GM12865 (cell line): ENCODE results near the gene PITPNB.

Experiments
- DNase-seq: peaks from one replicate; pipeline ENCODE4 v3.0.0; 2010; ENCODE audit warnings: low read depth
- H3K4me3 ChIP-seq: 2 replicates; pipeline ENCODE4 v1.5.1; 2011; ENCODE audit warnings: mild to moderate bottlenecking, low read depth, low read length, control low read depth
- CTCF ChIP-seq: IDR thresholded peaks from 2 replicates; pipeline ENCODE4 v1.5.1; 2011; ENCODE audit warnings: low read length, control low read depth, low read depth, inconsistent platforms; ENCODE audit not compliant: insufficient read depth; ENCODE audit errors: missing control alignments

The PITPNB gene

GRCh38 chr22:27851974-27852746 is 66.9 kb downstream of the PITPNB start:
- no peak for TF ChIP-seq CTCF
- no peak overlapping the region for H3K4me3 ChIP-seq
- DNase-seq: no peak

GRCh38 chr22:27850000-27850521 is 69.0 kb downstream of the PITPNB start:
- DNase-seq: no peak
- TF ChIP-seq CTCF: no peak
- H3K4me3 ChIP-seq: no peak overlapping the region

GRCh38 chr22:27848005-27848404 is 71.1 kb downstream of the PITPNB start:
- DNase-seq: no peak
- no peak for TF ChIP-seq CTCF
- H3K4me3 ChIP-seq: no peak overlapping the region

- no peak overlapping the region for H3K4me3 ChIP-seq
- no peak for DNase-seq
- no peak for TF ChIP-seq CTCF
Observed at GRCh38 chr22:27846910-27847309, 72.1 kb downstream of the PITPNB start.

GRCh38 chr22:27846248-27846757 is 72.8 kb downstream of the PITPNB start:
- H3K4me3 ChIP-seq: no peak overlapping the region
- no peak for DNase-seq
- TF ChIP-seq CTCF: no peak

- H3K4me3 ChIP-seq: no peak overlapping the region
- no peak for TF ChIP-seq CTCF
- DNase-seq: no peak
Observed at GRCh38 chr22:27845644-27846043, 73.4 kb downstream of the PITPNB start.
